ENCODE results near the gene TAAR1.
A peak's percentile ranks its signal among the peaks of the same experiment; 100 is the strongest.
"Not testable (repeated sequence)": the region's sequence is repeated elsewhere in the genome, so short reads cannot be mapped to it uniquely, and the experiment has no call there.

TAAR1 gene, protein sequence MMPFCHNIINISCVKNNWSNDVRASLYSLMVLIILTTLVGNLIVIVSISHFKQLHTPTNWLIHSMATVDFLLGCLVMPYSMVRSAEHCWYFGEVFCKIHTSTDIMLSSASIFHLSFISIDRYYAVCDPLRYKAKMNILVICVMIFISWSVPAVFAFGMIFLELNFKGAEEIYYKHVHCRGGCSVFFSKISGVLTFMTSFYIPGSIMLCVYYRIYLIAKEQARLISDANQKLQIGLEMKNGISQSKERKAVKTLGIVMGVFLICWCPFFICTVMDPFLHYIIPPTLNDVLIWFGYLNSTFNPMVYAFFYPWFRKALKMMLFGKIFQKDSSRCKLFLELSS

GRCh38 chr6:132659082-132659481 lies at the start of gene TAAR1:
TAAR1 (minus strand) TSS chr6:132659182; CDS start chr6:132646003, 13,179 bp downstream.
- DNase-seq (ENCODE audit: low spot score), result no peak

DNA sequence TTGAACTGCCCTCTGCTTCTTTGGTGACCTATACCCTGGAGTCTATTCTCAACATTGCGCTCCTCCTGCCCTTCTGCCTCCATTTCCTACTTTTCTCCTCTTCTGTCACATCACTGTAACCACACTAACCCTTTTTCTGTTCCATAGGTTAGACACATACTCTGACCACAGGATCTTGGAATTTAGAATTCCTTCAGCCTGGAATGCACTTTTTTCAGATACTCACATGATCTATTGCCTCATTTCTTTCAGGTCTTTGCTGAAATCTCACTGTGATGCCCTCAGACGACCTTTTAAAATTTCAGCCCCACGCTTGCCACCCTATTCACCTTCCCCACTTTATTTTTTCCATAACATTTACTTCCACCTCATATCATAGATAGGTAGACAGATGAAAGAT lies 49.8 kb upstream of the TAAR1 start:
- DNase-seq (ENCODE audit: low spot score), result no peak

GRCh38 chr6:132708002-132708401 lies 49.0 kb upstream of the TAAR1 start:
- no peak for DNase-seq (ENCODE audit: low spot score)

DNA sequence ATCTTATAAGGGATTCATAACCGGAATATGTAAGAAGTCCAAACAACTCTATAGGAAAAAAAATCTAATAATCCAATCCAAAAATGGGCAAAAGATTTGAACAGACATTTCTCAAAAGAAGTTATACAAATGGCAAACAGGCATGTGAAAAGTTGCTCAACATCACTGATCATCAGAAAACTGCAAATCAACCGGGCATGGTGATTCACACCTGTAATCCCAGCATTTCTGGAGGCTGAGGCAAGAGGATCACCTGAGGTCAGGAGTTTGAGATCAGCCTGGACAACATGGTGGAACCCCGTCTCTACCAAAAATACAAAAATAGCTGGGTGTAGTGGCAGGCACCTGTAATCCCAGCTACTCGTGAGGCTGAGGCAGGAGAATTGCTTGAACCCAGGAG lies 47.8 kb upstream of the TAAR1 start:
- DNase-seq (ENCODE audit: low spot score), result not testable (repeated sequence)

DNA sequence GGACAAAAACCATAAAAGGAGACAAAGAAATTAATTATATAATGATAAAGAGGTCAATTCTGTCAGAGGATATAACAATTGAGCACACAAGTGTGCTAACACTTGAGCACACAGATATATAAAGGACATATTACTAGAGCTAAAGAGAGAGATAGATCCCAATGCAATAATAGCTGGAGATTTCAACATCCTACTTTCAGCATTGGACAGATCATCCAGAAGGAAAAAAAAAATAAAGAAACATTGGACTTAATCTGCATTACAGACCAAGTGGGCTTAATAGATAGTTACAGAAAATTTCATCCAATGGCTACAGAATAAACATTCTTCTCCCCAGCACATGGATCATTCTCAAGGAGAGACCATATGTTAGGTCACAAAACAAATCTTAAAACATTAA lies 45.0 kb upstream of the TAAR1 start:
- no peak for DNase-seq (ENCODE audit: low spot score)

DNA sequence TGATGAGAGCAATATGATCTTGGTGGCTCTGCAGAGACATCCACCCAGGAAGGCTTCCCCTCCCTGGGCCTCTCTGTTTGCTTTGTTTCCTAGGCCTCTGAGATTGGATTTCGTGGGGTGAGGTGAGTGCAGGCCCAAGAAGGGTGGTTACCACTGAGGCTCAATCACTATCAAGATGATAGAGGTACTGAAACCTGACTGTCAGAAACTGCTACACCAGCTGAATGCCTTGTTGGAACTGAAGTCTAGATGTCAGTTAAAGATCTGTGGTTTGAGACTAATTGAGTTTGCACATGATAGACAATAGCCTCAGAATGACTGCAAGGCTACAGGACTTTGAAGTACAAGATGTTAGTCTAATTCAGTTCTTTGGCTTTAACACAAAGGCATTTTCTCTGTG lies 39.6 kb upstream of the TAAR1 start:
- no peak for DNase-seq (ENCODE audit: low spot score)

DNA sequence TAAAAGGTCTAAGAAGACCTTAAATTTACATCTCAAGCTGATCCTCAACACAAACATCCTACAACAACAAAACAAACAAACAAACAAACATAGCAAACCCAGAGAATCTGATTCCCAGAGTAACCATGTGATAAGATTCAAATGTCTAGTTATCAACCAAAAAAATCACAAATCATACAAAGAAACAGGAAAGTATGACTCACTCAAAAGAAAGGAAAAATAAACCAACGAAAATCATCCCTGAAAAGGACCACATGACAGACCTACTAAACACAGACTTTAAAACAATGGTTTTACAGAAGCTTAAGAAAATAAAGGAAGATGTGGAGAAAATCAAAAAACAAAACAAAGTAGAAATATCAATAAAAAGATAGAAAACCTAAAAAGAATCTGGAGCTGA lies 36.8 kb upstream of the TAAR1 start:
- no peak for DNase-seq (ENCODE audit: low spot score)

DNA sequence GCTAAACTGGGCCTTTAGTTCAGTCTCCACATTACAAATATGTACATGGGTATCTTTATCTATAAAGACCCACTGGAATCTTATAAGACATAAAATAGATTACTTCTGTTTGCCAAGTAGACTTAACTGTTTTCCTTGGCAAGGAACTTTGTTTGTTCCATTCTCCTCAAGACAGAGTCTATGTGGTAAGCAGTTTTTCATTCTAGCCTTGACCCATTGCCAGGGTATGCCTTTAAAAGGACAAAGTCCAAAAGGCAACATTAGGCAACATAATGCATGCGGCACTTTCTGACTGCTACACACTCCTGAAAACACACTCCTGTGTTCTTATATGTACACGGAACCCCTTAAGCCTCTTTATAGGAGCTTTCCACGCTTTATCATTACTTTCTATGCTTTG lies 34.5 kb upstream of the TAAR1 start:
- DNase-seq (ENCODE audit: low spot score), result no peak

DNA sequence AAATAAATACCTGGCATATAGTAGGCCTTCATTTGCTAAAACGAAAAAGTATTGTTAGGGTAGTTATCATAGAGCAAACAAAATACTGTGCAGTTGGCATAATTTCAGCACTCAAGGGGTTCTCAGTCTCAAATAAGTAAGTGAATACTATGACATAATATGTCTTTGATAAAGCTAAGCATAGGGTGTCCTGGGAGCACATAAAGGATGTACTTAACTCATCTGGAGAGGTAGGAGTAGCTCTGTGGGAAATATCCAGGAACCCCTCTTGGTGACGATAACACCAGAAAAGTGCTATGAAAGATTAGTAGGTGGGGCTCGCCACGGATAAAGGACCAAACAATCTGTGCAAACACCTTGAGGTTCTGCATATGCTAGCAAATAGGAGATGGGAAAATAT lies 31.7 kb upstream of the TAAR1 start:
- no peak for DNase-seq (ENCODE audit: low spot score)

GRCh38 chr6:132687306-132687705 lies 28.3 kb upstream of the TAAR1 start:
- DNase-seq (ENCODE audit: low spot score), result no peak

DNA sequence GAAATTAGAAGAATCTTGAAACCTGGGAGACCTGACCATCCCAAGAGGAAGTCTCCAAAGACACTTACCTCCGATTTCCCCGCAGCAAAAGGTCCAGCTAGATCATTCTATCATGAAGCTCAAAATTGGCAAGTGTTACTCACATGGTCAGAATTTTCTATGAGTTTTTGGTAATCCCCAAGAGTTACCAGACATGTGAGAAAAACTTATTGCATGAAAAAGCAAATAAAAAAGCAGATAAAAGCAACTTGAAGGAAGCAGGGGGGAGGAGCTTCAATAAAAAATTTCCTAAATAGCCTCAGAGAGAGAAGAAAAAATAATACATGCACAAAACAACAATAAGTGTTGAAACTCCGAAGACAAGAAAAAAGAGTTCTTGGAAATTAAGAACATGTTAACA lies 27.5 kb upstream of the TAAR1 start:
- no peak for DNase-seq (ENCODE audit: low spot score)

GRCh38 chr6:132685009-132685408 lies 26.0 kb upstream of the TAAR1 start:
- no peak for DNase-seq (ENCODE audit: low spot score)

DNA sequence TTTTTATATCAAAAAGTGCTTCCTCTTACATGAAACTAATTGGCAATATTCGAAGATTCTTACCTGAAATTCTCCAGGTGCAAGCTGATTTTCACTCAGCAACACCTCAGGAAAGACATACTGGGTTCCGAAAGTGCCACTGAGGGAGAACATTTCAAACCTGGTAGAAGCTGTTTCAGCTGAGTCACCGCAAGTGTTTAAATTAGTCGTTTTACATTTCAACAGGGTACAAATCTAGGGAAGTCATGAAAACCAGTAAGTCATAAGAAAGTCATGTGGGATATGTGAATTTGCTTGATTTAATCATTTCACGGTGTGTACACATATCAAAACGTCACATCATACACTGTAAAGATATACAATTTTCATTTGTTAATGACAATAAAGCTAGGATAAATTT lies 25.3 kb upstream of the TAAR1 start:
- DNase-seq (ENCODE audit: low spot score), result no peak

GRCh38 chr6:132683543-132683942 lies 24.6 kb upstream of the TAAR1 start:
- no peak for DNase-seq (ENCODE audit: low spot score)

DNA sequence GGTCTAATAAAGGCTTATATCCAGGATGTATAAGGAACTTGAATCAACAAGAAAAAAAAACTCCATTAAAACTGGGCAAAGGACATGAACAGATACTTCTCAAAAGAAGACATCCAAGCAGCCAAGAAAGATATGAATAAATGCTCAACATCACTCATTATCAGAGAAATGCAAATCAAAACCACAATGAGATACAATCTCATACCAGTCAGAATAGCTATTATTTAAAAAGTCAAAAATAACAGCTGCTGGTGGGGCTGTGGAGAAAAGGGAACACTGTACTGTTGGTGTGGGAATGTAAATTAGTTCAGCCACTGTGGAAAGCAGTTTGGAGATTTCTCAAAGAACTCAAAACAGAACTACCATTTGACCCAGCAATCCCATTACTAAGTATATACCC lies 20.1 kb upstream of the TAAR1 start:
- DNase-seq (ENCODE audit: low spot score), result not testable (repeated sequence)

- DNase-seq (ENCODE audit: low spot score), result no peak
Observed at GRCh38 chr6:132675749-132676148, 16.8 kb upstream of the TAAR1 start.

GRCh38 chr6:132675002-132675401 lies 16.0 kb upstream of the TAAR1 start:
- no peak for DNase-seq (ENCODE audit: low spot score)

DNA sequence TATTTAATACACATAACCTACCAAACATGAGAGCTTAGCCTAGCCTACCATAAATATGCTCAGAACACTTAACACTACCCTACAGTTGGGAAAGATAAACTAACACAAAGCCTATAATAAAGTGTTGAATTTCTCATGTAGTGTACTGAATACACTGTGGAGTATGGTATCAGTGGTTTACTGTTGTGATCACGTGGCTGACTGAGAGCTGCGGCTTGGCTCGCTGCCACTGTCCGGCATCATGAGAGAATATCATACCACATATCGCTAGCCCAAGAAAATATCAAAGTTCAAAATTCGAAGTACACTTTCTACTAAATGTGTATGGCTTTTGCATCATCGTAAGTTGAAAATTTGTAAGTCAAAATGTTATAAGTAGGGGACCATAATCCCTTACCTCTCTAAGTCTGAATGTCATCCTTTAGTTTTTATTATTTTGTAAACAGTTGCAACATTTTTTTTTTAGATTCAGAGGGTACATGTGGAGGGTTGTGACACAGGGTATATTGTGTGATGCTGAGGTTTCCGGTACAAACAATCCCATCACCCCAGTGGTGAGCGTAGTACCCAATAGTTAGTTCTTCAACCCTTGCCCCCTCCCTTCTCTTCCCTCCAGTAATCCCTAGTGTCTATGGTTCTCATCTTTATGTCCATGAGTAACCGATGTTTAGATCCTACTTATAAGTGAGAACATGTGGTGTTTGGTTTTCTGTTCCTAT lies 14.6 kb upstream of the TAAR1 start:
- no peak for DNase-seq (ENCODE audit: low spot score)

DNA sequence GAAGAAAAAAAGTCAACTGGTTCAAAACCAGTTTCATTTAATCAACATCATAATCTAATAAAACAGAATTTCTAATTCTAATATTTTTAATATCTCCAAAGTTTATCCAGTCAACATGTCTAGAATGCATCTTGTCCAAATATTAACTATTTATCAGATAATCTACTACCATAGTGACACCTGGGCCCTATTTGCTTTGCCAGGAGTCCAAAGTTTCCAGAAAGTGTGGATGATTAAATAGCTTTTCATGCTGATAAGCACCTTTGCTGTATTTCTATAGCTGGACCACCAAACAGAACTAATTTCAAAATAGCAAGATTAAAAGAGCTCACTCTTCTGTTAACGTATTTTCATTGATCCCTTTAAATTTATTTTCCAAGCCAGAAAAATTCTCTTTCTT lies 12.3 kb upstream of the TAAR1 start:
- no peak for DNase-seq (ENCODE audit: low spot score)

DNA sequence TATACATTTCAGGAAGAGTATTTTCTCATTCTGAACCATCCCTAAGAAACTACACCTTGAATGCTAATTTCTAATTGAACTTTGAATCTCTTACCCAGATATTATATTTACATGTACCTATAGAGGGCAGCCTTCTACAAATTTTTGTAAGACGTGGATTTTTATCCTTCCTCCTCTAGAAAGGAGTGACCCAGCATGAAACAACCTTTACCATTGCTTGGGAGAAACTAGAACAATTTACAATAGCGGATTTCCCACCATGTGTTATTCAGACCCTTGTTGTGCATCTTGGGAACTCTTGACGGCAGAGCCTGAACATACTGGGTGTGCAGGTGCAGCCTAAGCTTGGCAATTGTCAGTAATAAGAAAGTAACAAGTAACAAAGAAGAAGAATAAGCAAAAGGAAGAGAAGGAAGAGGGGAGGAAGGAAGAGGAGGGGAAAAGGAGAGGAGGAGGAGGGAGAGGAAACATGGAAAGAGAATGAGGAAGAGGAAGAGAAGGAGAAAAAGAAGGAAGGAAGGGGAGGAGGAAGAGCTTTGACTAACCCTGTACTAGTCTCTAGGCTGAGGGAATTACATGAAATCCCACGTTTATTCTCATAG lies 10.8 kb upstream of the TAAR1 start:
- DNase-seq (ENCODE audit: low spot score), result peak; percentile 76

DNA sequence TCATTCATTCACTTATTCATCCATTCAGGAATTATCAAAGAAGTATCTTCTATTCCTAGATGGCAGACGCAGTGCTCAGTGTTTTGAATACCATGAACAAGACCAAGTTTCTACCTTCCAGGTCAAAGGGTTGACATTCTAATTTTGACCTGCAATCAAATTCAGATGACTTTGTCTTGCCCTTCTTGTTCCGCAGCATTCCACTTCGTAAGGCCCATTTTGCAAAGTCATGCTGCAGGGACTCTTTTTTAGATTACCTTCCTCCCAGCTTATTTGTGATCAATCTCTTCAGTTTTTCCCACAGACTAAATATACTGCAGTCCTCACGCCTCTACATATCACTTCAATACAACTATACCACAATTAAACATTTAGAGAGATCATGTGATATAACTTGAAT lies 7.1 kb upstream of the TAAR1 start:
- DNase-seq (ENCODE audit: low spot score), result no peak

DNA sequence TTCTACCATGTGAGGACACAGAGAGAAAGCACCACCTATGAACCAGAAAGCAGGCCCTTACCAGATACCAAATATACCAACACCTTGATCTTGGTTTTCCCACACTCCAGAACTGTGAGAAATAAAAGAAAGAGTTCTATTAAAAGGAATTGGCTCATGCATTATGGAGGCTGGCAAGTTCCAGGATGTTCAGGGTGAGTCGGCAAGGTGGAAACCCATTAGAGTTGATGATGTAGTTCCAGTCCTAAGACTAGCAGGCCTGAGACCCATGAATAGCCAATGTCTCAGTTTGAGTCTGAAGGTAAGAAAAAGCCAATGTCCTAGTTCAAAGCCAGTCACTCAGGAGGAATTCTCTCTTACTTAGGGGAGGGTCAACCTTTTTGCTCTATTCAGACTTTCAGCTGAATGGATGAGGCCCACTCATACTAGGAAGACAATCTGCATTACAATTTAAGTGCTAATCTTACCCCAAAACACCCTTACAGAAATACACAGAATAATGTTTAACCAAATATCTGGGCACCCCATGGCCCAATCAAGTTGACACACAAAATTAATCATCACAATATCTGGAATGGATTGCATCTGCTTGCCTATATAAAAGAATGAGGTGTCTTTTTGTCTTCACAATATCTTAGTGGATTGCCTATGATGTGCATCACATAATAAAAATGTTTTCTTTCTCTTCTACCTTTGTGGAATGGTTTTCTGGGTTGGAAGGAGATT lies 5.5 kb upstream of the TAAR1 start:
- DNase-seq (ENCODE audit: low spot score), result no peak

DNA sequence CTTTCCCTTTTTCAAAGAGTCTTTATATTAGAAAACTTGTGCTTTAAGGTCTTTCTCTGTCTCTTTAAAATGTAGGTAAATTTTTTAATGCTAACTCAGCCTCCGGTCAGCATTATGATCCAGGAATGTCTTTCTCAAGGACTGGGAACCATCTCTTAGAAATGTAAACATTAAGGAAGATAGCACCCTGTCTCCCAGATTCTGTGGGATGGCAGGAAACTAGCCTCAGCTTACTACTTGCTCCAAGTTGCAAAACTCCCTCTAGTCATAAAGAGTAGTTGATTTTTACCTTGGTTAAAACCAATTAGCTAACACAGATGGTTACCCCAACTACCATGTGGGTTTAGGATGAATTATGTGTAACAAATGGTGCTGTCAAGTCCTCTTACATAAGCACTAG lies 4.7 kb upstream of the TAAR1 start:
- no peak for DNase-seq (ENCODE audit: low spot score)

Measured in RKO (cell line).